Muscle layer of duodenum (tissue), 2 donors: Measurements from ENCODE around the gene KCNC3.
"Not testable (repeated sequence)": the region's sequence is repeated elsewhere in the genome, so short reads cannot be mapped to it uniquely, and the experiment has no call there.

Source experiments
- H3K27ac ChIP-seq: one replicate; pipeline ENCODE4 v1.7.0; 2013; ENCODE audit warnings: mild to moderate bottlenecking, low read length
- H3K27me3 ChIP-seq: one replicate; pipeline ENCODE4 v1.7.0; 2013; ENCODE audit warnings: low read depth, mild to moderate bottlenecking, control low read depth, low read length
- H3K36me3 ChIP-seq, 2 donors: one replicate each; pipeline ENCODE4 v1.7.0; 2013; ENCODE audit warnings: low read length in 2 of 2, control low read depth in 1 of 2, mild to moderate bottlenecking in 1 of 2; ENCODE audit not compliant: insufficient read depth in 2 of 2, control insufficient read depth in 1 of 2
- H3K4me1 ChIP-seq, 2 donors: one replicate each; pipeline ENCODE4 v1.7.0; 2013; ENCODE audit warnings: low read length in 2 of 2, mild to moderate bottlenecking in 2 of 2, control low read depth in 1 of 2, moderate library complexity in 1 of 2; ENCODE audit not compliant: insufficient read depth in 2 of 2, control insufficient read depth in 1 of 2
- H3K4me3 ChIP-seq, 2 donors: one replicate each; pipeline ENCODE4 v1.7.0; 2013; ENCODE audit warnings: low read length in 2 of 2, low read depth in 1 of 2, mild to moderate bottlenecking in 1 of 2
- H3K9me3 ChIP-seq, 2 donors: one replicate each; pipeline ENCODE4 v1.7.0; 2013; ENCODE audit warnings: low read length in 2 of 2, control low read depth in 1 of 2, mild to moderate bottlenecking in 1 of 2; ENCODE audit not compliant: control insufficient read depth in 1 of 2
- donor health status: healthy.

Gene KCNC3

DNA sequence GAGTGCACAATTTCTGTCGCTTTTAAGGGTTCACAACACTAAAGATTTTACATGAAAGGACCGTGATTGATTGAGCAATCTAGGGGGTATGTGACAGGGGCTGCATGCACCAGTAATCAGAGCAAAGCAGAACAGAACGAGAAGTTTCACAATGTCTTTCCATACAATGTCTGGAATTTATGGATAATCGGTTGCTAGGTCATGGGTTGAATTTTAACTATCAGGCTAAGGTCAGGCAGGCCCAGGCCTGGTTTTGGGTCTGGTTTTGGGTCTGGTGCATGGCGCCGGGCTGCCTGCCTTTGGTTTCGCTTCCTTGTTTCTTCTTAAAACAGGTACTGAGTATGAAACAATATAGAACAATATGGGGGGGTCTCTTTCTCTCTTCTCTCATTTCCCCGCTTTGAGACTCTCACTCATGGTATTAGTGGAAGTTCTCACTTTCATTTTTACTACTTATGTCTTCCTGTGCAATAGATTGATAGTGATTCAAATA, 18.0 kb upstream of the KCNC3 start:
- H3K27me3 ChIP-seq, H3K9me3 ChIP-seq, H3K36me3 ChIP-seq, H3K27ac ChIP-seq, H3K4me3 ChIP-seq, H3K4me1 ChIP-seq: not testable (repeated sequence)

DNA sequence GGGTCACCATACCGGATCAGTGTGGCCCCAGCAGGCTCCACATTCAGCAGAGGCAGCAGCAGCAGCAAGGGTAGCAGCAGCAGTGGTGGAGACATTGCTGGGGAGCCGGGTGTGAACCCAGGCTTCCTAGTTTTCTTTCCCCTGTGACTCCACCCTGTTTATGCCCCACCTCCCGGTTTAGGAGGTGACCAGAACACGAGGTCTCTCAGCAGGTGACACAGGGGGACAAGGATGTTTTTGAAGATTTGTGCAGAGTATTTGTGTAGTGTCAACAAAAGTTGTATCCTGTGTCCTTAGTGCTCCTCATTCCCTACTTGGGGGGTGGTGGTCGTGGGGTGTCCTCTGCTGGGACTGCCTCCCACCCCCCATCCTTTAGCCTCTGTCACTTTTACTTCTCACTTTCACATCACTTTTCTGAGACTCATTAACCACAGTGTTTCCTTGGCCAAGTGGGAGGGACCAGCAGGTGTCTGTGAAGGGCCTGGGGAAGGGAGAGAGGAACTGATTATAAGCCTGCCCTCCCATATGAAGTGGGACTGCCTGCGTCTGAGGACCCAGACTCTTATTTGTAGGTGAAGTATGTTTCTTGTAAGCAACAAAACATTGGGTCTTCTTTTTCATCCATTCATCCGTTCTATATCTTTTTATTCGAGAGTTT, 15.6 kb upstream of the KCNC3 start:
- H3K4me1 ChIP-seq: no peaks in the 10 kb centered on the region
- no peaks in the 10 kb centered on the region for H3K27me3 ChIP-seq
- H3K4me3 ChIP-seq: no peak overlapping the region
- H3K27ac ChIP-seq: no peak overlapping the region
- H3K36me3 ChIP-seq: no peaks in the 10 kb centered on the region
- peaks cover 0 to 8% of the 10 kb centered on the region in 2 donors for H3K9me3 ChIP-seq

DNA sequence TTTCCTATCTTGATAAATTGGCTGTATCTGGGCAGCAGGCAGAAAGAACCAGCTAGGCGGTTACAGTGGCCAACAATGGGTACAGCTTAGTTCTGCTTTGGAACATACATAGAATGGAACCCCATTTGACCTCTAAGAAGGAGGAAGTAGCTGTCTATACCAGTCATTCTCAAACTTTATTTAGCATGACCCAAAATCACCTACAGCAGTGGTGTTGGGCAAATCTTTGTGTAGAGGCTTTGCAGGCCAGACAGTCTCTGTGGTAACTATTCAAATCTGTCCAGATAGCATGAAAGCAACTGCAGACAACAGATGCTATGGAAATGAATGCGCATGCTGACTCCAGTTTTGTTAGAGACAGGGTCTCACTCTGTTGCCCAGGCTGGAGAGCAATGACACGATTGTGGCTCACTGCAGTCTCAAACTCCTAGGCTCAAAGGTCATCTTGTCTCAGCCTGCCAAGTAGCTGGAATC, 12.0 kb upstream of the KCNC3 start:
- Histone ChIP-seq H3K4me3 (no peak overlapping the region), H3K4me1 (no peaks in the 10 kb centered on the region), H3K27me3 (no peaks in the 10 kb centered on the region), H3K27ac (no peak overlapping the region), H3K36me3 (no peaks in the 10 kb centered on the region), H3K9me3 (peaks cover 0 to 8% of the 10 kb centered on the region in 2 donors)

DNA sequence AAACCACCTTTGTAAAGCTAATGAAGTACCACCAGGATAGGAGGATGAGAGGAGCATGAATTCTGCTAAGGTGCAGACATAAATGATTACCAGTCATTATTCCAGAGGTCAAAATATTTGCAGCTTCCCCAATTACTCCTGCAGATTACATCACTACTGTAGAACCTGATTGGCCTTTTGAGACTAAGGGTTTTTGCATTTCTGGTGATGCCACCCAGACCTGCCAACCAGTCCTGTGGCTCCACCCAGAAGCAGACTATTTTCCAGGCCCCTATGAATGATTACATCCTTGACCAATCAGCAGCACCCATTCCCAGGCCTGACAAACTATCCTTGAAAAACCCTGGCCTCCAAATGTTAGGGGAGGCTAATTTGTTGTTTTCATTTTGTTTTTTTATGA, 11.2 kb upstream of the KCNC3 start:
- Histone ChIP-seq H3K4me1 (no peaks in the 10 kb centered on the region), H3K27me3 (no peaks in the 10 kb centered on the region), H3K27ac (no peak overlapping the region), H3K4me3 (no peak overlapping the region), H3K9me3 (peaks cover 0 to 8% of the 10 kb centered on the region in 2 donors), H3K36me3 (no peaks in the 10 kb centered on the region)

DNA sequence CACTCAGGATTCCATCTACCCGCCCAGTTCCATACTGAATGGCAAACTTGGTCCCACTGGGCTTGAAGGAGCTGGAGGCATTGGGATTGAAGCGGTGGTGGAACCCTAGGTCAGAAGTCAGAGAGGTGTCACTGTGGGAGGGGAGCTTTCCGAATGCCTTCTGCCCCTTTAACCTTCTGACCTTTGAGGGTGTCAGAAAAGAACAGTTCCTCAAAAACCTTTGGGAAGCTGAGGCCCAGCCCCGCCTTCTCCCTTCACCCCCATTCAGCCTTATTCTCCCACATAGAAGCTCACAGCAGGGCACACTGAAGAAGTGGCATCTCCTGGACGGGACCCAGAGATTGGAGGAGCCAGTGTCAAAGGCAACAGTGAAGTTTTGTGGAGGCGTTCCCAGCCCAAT, 7.9 kb upstream of the KCNC3 start:
- not testable (repeated sequence) for H3K9me3 ChIP-seq, H3K27ac ChIP-seq, H3K4me3 ChIP-seq, H3K36me3 ChIP-seq
- H3K27me3 ChIP-seq: peaks cover 14% of the 10 kb centered on the region
- H3K4me1 ChIP-seq: peaks cover 3 to 19% of the 10 kb centered on the region in 2 donors

DNA sequence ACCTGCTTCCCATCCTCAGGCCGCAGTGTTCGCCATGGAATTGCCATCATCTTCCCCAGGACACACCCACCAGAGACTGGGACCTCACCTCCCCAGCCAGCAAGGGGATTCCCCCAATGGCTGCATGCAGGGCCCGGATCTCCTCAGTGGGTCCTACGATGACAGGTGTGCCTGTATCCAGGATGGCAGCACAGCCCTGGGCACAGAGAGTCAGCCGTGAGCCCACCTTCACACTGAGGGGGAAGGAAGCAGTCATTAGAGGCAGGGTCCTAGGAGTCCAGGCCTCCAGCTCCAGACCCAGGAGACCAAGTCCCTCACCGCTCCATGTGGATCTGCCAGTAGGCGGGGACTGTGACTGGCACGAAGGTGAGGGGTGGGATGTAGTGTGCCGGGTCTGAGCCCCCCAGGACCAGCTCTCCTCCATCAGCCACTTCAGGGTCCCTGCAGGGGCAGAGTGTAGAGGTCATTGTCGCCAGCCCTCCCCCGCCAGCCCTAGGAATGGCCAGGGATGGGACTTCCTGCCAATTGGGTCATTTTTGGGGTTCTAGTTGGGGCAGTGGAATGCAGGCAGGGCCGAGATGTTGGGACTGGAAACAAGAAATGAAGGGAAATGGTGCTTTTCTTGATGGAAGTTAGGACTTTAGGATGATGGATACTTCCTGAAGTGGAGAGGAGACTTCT, 5.7 kb upstream of the KCNC3 start:
- Histone ChIP-seq H3K27ac (no peak overlapping the region), H3K4me1 (peaks cover 3 to 28% of the 10 kb centered on the region in 2 donors), H3K9me3 (no peaks in the 10 kb centered on the region), H3K27me3 (peaks cover 23% of the 10 kb centered on the region), H3K36me3 (no peaks in the 10 kb centered on the region), H3K4me3 (no peak overlapping the region)

DNA sequence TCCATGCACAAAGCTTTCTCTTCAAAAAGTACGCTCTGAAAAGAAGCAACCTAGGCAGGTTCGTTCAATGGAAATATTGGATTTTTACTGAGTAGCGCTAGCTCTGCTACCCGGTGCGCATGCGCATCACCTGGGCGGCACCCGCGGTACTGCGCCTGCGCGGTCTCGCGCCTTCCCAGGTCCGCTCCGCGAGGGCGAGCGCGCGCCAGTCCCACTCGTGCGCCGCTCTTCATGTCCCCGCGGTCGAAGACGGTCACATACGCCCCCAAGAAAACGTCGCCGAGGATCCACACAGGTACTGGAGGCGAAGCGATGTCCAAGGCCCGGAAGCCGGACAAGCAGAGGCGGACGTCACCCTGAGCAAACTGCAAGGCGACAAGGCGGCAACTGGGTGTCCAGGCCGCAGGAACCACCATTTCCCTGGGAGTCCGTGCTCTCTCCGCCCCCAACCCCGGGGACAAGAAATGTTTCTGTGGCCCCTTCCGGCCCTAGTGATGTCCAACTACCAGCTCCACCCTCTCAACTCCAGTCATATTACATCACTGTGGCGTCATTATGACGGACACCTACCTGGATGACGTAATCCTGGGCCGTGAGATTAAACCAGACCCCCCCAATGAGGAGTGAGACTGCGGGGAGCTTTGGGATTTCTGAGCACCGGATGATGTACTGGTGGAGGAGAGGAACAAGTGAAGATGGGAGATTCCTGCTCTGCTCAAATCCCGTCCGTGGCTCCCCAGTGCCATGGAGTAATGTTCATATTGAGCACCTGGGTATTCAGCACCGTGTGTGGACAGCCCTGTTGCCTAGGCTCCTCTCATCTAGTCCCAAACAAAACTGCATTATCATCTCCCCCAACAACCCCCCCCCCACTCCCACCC, 4.8 kb upstream of the KCNC3 start:
- Histone ChIP-seq H3K27me3 (peaks cover 23% of the 10 kb centered on the region), H3K4me3 (peak overlapping the region; percentile 56 to 64), H3K4me1 (peaks cover 6 to 35% of the 10 kb centered on the region in 2 donors), H3K36me3 (no peaks in the 10 kb centered on the region), H3K27ac (no peak overlapping the region), H3K9me3 (no peaks in the 10 kb centered on the region)

DNA sequence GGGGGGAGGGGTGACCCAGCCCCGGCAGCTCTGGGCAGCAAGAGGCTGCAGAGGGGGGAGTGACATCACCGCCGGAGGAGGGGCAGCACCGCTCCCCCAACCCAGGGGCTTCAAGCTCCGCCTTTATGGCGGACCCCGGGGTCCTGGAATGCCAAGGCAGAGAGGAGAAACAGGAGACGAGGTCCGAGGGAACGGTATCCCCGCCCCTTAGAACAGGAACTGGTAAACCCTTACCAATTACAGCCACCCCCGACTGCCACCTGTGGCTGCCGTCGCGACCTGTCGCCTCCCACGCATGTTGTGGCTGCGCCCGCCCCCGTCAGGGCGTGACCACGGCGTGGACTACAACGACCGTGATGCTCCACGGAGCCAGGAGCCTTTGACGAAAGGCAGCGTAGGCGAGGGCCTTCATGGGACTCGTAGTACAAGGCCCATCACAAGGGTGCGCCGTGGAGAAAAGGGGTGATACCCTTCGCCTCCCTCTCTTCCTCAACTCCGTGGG, 4.1 kb upstream of the KCNC3 start:
- peaks cover 6 to 35% of the 10 kb centered on the region in 2 donors for H3K4me1 ChIP-seq
- H3K27me3 ChIP-seq: peaks cover 23% of the 10 kb centered on the region
- peak overlapping the region; percentile 56 to 64 for H3K4me3 ChIP-seq
- no peaks in the 10 kb centered on the region for H3K36me3 ChIP-seq
- H3K9me3 ChIP-seq: no peaks in the 10 kb centered on the region
- H3K27ac ChIP-seq: no peak overlapping the region

DNA sequence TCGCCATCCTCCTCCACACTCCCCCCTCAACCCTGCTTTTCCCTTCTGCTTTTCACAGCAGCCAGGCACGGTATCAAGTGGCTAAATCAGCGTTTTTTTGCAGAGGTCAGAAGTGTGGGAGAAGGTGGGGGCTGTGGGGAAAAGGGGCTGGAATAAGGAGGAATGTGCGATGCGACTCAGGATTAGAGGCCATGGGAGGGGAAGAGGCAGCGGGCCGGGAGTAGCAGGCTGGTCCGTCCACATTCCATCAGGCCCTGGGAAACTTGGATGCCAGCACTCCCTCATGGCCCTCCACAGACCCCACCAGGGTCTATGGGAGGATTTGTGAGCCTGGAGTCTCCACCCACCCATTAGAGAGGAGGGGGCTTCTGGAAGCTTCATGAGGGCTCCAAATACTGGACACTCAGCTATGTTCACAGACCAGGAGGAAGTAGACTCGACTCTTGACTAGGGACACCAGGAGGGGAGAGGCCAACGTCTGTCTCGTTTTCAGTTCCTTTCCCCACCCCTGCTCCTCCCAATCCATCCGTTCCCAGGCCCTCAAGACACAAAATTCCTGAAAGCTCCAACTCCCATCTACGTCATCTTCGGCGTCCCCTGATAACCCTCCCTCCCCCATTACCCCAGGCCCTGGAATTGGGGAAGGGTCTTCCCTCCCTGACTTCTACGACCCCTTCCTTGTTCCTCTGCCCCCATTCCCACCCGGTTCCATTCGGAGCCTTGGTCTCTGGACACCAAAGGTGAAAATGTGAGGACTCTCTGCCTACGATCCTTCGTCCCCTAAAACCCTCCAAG, 3.3 kb upstream of the KCNC3 start:
- Histone ChIP-seq H3K9me3 (no peaks in the 10 kb centered on the region), H3K4me3 (peak overlapping the region in 1 of 2 donors; percentile 56), H3K27me3 (peaks cover 28% of the 10 kb centered on the region), H3K27ac (no peak overlapping the region), H3K4me1 (peaks cover 6 to 38% of the 10 kb centered on the region in 2 donors), H3K36me3 (no peaks in the 10 kb centered on the region)

DNA sequence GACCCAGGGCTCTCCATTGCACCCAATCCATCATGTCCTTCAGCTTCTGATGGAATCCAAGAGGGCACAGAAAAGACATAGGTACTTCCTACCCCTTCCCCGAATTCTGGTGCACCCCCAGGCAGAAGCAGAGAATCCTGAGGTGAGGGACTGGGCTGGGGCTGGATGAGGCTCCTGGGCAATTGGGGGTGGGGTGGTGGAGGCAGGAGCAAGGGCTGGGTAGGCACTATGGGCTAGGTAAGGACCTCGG, 2.7 kb upstream of the KCNC3 start:
- no peaks in the 10 kb centered on the region for H3K36me3 ChIP-seq
- peaks cover 33% of the 10 kb centered on the region for H3K27me3 ChIP-seq
- H3K4me3 ChIP-seq: no peak overlapping the region
- no peak overlapping the region for H3K27ac ChIP-seq
- peaks cover 6 to 38% of the 10 kb centered on the region in 2 donors for H3K4me1 ChIP-seq
- no peaks in the 10 kb centered on the region for H3K9me3 ChIP-seq
